Muscle layer of duodenum (tissue), 2 donors: ENCODE results near the gene RNF157.
A peak's percentile ranks its signal among the peaks of the same experiment; 100 is the strongest.
"Not testable (repeated sequence)": the region's sequence is repeated elsewhere in the genome, so short reads cannot be mapped to it uniquely, and the experiment has no call there.

ENCODE experiments used
- H3K27ac ChIP-seq: one replicate; pipeline ENCODE4 v1.7.0; 2013; ENCODE audit warnings: mild to moderate bottlenecking, low read length
- H3K27me3 ChIP-seq: one replicate; pipeline ENCODE4 v1.7.0; 2013; ENCODE audit warnings: low read depth, mild to moderate bottlenecking, control low read depth, low read length
- H3K36me3 ChIP-seq, 2 donors: one replicate each; pipeline ENCODE4 v1.7.0; 2013; ENCODE audit warnings: low read length in 2 of 2, control low read depth in 1 of 2, mild to moderate bottlenecking in 1 of 2; ENCODE audit not compliant: insufficient read depth in 2 of 2, control insufficient read depth in 1 of 2
- H3K4me1 ChIP-seq, 2 donors: one replicate each; pipeline ENCODE4 v1.7.0; 2013; ENCODE audit warnings: low read length in 2 of 2, mild to moderate bottlenecking in 2 of 2, control low read depth in 1 of 2, moderate library complexity in 1 of 2; ENCODE audit not compliant: insufficient read depth in 2 of 2, control insufficient read depth in 1 of 2
- H3K4me3 ChIP-seq, 2 donors: one replicate each; pipeline ENCODE4 v1.7.0; 2013; ENCODE audit warnings: low read length in 2 of 2, low read depth in 1 of 2, mild to moderate bottlenecking in 1 of 2
- H3K9me3 ChIP-seq, 2 donors: one replicate each; pipeline ENCODE4 v1.7.0; 2013; ENCODE audit warnings: low read length in 2 of 2, control low read depth in 1 of 2, mild to moderate bottlenecking in 1 of 2; ENCODE audit not compliant: control insufficient read depth in 1 of 2
- donor health status: healthy.

RNF157 gene

DNA sequence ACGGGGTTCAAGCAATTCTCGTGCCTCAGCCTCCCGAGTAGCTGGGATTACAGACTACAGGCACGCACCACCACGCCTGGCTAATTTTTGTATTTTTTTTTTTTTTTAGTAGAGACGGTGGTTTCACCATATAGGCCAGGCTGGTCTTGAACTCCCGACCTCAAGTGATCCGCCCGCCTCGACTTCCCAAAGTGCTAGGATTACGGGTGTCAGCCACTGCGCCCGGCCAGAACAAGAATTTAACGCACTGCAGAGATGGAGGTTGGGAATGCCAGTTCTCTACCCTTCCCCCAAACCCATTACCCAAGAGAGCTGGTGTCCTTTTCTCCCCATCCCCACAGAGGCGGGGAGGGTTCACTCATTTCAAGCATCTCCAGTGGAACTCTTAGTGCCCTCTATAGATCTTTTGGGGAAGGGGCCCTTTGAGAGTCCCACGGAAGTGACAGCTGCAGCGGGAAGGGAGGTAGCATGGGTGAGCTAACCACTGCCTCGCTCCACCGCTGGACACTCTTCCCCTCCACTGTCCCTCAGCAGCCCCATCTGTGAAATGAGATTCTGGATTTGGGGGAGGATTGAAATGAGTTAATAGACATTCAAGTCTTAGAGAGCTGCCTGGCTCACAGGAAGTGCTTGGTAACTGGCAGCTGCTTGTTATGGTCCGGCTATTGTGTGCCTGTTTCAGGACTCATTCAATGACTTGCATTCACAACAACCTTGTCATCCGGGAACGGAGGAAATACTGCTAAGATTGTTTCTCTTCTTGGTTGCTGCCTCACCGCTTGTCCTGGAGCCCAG lies 21.3 kb upstream of the RNF157 start:
- peak overlapping the region; percentile 89 for H3K27ac ChIP-seq

DNA sequence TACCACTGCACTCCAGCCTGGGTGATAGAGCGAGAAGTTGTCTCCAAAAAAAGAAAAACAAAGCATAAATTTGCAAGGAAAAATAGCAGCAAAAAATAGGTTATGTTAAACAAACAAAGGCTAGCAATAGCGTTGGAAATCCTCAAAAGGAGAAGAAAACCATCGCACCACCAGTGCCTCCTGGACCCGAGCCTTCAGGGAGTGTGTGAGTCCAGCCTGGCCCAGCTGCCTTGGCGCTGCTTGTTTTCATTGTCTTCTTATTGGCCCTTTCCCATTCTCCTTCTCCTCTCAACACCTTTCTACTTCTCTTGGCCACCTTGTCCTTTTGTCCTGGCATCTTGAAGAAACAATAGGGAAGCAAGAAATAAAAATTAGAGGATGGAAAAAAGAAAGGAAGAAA lies 20.4 kb upstream of the RNF157 start:
- Histone ChIP-seq H3K4me1 (peaks cover 5 to 10% of the 10 kb centered on the region in 2 donors), H3K9me3 (no peaks in the 10 kb centered on the region), H3K4me3 (no peak overlapping the region), H3K27ac (peak overlapping the region; percentile 27), H3K27me3 (no peaks in the 10 kb centered on the region), H3K36me3 (no peaks in the 10 kb centered on the region)

More for the DNA sequence above, 21.3 kb upstream of the RNF157 start:
- Histone ChIP-seq H3K4me1 (peaks cover 5 to 14% of the 10 kb centered on the region in 2 donors), H3K36me3 (no peaks in the 10 kb centered on the region), H3K9me3 (no peaks in the 10 kb centered on the region), H3K4me3 (no peak overlapping the region), H3K27me3 (no peaks in the 10 kb centered on the region)

DNA sequence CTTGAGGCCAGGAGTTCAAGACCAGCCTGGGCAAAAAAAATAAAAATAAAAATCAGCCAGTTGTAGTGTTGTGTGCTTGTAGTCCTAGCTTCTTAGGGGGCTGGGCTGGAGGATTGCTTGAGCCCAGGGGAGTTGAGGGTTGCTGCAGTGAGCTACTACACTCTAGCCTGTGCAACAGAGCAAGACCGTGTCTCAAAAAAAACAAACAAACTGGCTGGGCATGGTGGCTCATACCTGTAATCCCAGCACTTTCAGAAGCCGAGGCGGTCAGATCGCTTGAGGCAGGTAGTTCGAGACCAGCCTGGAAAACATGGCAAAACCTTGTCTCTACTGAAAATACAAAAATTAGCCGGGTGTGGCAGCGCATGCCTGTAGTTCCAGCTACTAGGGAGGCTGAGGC lies 19.9 kb upstream of the RNF157 start:
- no peaks in the 10 kb centered on the region for H3K9me3 ChIP-seq
- H3K27ac ChIP-seq, result peak overlapping the region; percentile 89
- peaks cover 5 to 10% of the 10 kb centered on the region in 2 donors for H3K4me1 ChIP-seq
- no peaks in the 10 kb centered on the region for H3K36me3 ChIP-seq
- no peaks in the 10 kb centered on the region for H3K27me3 ChIP-seq
- H3K4me3 ChIP-seq, result no peak overlapping the region

DNA sequence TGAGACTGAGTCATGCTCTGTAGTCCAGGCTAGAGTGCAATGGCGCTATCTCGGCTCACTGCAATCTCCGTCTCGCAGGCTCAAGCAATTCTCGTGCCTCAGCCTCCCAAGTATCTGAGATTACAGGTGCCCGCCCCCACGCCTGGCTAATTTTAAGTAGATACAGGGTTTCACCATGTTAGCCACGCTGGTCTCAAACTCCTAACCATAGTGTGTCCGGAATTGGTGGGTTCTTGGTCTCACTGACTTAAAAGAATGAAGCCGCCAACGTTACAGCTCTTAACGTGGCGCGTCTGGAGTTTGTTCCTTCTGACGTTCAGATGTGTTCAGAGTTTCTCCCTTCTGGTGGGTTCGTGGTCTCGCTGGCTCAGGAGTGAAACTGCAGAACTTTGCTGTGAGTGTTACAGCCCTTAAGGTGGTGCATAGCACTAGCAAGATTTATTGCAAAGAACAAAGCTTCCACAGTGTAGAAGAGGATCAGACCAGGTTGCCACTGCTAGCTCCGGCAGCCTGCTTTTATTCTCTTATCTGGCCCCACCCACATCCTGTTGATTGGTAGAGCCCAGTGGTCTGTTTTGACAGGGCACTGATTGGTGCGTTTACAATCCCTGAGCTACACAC lies 16.2 kb upstream of the RNF157 start:
- H3K27ac ChIP-seq, result not testable (repeated sequence)

DNA sequence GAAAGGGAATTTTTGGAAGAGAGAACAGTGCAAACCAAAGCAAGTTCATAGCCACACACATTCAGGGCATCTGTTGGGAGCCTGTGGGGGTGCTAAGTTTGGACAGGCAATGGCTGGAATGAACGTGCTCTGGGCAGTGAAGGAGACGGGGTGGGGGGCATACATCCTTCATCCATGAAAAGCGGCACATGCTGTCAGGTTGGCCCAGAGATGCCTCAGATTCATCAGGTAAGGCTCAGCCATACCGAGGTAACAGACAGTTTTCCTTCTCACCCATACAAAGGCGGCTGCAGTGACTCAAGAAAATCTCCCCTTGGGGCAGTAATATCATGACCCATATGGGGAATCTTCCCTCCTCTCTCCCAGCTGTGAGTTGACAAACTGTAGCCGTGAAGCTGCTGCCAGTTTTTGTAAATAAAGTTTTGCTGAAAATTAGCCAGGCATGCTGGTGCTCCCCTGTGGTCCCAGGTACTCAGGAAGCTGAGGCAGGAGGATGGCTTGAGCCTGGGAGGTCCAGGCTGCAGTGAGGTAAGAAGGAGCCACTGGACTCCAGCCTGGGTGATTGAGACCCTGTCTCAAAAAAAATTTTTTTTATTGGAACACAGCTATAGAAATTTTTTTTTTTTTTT lies 15.6 kb upstream of the RNF157 start:
- no peaks in the 10 kb centered on the region for H3K27me3 ChIP-seq
- no peaks in the 10 kb centered on the region for H3K9me3 ChIP-seq
- H3K36me3 ChIP-seq, result no peaks in the 10 kb centered on the region
- H3K27ac ChIP-seq, result no peak overlapping the region
- peaks cover 5 to 7% of the 10 kb centered on the region in 2 donors for H3K4me1 ChIP-seq
- no peak overlapping the region for H3K4me3 ChIP-seq

More for the DNA sequence above, 16.2 kb upstream of the RNF157 start:
- H3K4me3 ChIP-seq, H3K27me3 ChIP-seq, H3K9me3 ChIP-seq, H3K4me1 ChIP-seq, H3K36me3 ChIP-seq: not testable (repeated sequence)

DNA sequence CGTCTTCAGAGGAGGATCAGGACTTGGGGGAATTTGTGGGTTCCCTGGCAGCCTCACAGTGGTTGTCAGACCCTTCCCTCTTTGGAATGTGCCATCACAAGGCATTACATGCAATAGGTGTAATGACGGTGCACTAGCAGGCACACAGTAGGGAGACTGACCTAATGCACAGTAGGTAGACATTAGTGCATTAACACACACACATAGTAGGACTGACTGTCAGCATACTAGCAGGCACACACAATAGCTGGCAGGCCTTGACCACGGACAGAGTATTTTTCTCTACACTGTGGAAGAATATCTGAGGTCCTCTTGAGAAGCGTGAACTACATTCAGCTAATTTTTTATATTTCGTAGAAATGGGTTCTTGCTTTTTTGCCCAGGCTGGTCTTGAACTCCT lies 14.0 kb upstream of the RNF157 start:
- H3K4me3 ChIP-seq, result no peak overlapping the region
- no peaks in the 10 kb centered on the region for H3K9me3 ChIP-seq
- no peak overlapping the region for H3K27ac ChIP-seq
- H3K4me1 ChIP-seq, result peaks cover 5 to 7% of the 10 kb centered on the region in 2 donors
- no peaks in the 10 kb centered on the region for H3K36me3 ChIP-seq
- no peaks in the 10 kb centered on the region for H3K27me3 ChIP-seq

DNA sequence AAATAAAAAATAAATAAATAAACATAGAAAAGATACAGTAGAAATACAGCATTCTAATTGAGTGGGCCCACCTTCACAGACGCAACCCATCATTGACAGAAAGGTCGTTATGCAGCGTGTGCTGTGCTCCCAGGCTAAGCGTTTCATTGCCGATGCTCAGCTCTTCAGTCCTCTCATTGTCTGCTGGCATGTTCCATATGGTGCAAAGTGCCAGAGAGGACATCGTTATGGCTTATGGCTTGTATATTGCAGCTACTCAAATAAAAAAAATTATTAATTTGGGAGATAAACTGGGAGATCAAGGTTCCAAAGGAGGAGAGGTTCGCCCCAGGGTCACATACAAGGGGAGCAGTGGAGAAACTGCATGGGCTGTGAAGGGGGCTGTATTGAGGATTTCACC lies 13.5 kb upstream of the RNF157 start:
- Histone ChIP-seq H3K27ac (no peak overlapping the region), H3K4me1 (peaks cover 5 to 7% of the 10 kb centered on the region in 2 donors), H3K9me3 (no peaks in the 10 kb centered on the region), H3K4me3 (no peak overlapping the region), H3K36me3 (no peaks in the 10 kb centered on the region), H3K27me3 (no peaks in the 10 kb centered on the region)

DNA sequence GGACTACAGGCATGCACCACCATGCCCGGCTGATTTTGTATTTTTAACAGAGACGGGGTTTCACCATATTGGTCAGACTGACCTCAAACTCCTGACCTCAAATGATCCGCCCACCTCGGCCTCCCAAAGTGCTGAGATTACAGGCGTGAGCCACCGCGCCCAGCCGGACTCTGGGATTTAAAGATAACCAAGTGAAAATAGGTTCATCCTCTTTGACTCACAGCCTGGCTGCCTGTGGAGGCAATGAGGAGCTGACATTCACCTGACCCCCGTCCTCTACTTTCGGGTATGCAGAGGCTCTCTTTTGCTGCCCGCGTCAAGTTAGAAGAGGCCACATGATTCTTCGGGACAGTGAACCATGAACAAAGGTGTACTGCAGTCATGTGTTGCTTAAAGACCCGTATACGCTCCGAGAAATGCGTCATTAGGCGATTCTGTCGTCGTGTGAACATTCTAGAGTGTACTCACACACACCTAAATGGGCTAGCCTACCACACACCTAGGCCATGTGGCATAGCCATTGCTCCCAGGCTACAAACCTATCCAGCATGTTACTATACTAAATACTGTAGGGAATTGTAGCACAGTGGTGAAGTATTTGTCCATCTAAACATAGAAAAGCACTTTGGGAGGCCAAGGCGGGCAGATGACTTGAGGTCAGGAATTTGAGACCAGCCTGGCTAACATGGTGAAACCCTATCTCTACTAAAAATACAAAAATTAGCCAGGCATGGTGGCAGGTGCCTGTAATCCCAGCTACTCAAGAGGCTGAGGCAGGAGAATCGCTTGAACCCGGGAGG lies 12.9 kb upstream of the RNF157 start:
- H3K9me3 ChIP-seq, H3K27me3 ChIP-seq, H3K4me1 ChIP-seq, H3K27ac ChIP-seq, H3K36me3 ChIP-seq, H3K4me3 ChIP-seq: not testable (repeated sequence)

DNA sequence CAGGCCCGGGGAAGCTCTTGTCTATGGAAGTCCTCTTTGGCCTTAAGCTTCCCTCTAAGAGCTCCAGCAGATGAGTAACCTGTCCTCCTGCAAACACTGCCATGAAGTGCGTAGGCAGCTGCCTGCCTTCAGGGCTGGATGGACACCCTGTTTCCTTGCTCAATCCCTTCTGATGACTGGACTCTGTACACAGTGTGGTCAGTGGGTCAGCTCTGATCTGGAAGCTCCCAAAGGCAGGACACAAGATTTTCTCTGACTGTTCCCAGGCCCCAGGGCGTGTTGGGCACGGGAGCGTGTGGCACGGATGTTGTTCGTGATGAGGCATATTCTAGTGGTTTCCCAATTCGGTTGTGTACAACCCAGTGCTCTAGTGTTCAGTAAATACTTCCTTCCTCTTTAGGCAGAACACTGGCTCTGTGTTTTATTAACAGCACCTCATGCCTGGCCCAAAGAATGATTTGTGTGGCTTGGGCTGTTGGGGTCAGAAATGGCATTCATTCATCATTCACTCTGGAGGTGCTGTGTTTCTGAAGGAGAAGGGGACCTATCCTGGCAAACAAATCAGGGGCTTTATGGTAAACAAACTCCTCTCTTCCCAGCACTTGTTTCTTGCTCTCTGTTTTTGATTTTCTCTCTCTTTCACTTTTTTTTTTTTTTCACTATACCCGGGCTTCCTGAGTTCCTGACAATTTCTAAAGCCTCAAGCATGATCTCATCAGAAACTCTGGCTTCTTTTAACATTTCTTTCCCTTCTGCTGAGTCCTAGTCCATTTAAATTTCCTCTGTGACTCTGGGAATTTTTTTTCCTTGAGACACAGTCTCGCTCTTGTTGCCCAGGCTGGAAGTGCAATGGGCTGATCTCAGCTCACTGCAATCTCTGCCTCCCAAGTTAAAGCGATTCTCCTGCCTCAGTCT lies 12.0 kb upstream of the RNF157 start:
- Histone ChIP-seq H3K4me3 (no peak overlapping the region), H3K36me3 (no peaks in the 10 kb centered on the region), H3K27me3 (no peaks in the 10 kb centered on the region), H3K9me3 (no peaks in the 10 kb centered on the region), H3K27ac (peak overlapping the region; percentile 64), H3K4me1 (peaks cover 5 to 7% of the 10 kb centered on the region in 2 donors)

DNA sequence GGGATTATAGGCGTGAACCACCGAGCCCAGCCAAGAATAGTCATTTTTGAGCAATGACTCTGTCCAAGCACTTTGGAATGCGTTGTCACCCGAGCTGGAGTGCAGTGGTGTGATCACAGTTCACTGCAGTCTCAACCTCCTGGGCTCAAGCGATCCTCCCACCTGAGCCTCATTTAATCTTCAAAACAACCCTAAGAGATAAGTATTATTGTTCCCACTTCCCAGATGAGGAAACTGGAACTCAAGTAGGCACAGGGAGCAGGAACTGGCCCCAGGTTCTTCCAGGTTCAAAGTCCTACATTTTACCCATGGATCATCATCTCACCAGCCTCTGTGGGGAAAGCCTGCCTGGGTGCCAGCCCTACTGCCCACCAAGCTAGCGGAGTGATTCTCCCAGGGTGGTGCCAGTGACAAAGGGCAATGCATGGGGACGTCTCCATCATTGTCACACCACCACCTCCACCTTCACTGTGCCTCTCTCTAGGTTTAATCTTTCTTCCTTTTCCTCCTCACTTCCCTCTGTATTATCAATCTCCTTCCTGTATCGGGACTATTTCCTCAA lies 11.3 kb upstream of the RNF157 start:
- no peaks in the 10 kb centered on the region for H3K9me3 ChIP-seq
- H3K27me3 ChIP-seq, result no peaks in the 10 kb centered on the region
- peak overlapping the region; percentile 64 for H3K27ac ChIP-seq
- H3K4me3 ChIP-seq, result no peak overlapping the region
- H3K36me3 ChIP-seq, result no peaks in the 10 kb centered on the region
- peaks cover 5 to 11% of the 10 kb centered on the region in 2 donors for H3K4me1 ChIP-seq
